Activated CD8-positive, alpha-beta memory T cell treated with anti-CD3 and anti-CD28 coated beads, Interleukin-2, amount 50 U/mL, for 1 hour (primary cell): Measurements from ENCODE around the gene JPH4.

ENCODE experiments used
- DNase-seq: peaks from one replicate; pipeline ENCODE4 v3.0.0-alpha.2; 2020; ENCODE audit errors: extremely low read depth

JPH4 gene

DNA sequence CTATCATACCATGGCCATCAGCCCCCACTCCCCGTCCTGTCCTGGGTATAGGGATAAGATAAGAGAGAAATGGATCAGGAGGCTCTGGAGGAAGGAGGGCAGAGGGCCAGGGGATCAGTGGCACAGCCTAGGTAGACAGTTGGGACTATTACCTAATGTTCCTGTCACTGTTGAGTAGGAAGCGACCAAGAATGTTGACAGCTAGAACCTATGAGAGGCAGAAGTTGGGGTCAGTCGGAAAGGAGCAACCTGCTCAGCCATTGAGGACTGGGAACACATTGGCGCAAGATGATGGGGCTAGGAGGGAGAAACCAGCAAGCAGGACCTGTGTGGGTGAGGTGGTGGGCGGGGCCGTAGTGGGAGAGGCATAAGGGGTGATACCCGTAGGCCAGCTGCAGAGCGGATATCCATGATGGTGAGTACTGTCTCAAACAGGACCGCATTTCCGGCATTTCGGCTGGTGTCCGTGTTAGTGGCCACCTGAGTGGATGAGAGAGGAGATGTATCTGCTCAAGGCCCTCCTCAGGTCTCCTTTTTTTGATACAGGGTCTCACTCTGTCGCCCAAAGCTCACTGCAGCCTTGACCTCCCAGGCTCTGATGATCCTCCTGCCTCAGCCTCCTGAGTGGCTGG is 14.3 kb downstream of the JPH4 start:
- no peak for DNase-seq

DNA sequence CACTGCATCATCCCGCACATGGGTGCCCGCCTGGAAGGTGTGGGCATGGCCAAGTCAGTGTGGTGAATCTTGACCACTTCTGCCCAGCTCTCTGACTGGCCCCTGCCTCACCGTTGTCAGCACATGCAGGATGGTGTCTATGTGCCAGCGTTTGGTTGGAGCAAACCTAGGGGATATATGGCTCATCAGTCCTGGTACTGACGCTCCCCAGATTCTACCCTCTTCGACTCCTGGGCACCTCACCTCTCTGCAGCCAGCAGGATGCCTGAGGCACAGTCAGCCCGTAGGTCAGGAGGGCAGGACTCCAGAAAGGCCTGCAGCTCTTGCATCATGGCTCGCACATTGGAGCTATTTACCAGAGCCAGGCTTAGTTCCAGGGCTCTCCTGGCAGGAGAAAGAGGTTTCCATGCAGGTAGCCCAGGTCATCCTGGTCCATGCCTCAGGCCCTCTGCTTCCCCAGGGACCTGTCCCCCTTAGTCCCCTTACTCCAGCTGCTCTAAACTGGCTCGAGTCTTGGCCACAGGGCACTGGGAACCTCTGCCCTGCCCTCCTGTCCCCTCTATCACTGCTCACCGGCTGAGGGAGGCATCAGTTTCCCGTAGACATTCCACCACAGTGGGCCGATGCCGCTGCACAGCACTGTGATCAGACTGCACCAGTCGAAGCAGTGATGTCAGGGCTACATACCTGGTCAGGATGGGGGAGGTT is 15.0 kb downstream of the JPH4 start:
- DNase-seq = no peak

DNA sequence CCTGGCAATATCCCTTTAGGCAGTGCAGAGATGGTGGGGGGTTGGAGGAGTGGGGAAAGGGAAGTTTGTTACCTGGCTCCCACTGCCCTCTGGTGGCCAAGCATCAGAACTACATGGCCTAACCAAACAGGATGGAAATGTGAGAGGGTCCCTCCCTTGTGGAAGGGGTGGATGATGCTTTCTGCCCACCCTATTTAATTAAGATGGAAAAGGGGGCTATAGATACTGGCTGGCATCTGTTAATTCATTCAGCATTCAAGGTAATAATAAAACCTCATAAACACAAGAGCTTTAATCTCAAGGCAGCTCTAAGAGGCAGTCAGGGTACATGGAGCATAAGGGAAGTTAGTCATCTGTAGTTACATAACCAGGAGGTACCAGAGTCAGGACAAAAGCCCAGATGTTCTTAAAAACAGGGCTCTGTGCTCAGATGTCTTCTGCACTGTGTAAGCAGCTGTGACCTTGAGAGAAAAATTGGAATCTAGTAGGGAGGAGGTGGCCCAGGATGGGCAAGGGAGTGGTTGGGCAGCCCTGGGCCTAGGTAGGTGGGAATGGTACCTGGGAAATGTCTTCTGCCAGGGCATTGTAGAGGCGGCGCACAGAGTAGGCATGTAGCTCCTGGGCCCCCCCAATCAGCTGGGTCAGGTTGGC is 15.6 kb downstream of the JPH4 start:
- no peak for DNase-seq

GRCh38 chr14:23561873-23562821 is 16.4 kb downstream of the JPH4 start:
- no peak for DNase-seq

GRCh38 chr14:23561259-23561658 is 17.3 kb downstream of the JPH4 start:
- DNase-seq = no peak

DNA sequence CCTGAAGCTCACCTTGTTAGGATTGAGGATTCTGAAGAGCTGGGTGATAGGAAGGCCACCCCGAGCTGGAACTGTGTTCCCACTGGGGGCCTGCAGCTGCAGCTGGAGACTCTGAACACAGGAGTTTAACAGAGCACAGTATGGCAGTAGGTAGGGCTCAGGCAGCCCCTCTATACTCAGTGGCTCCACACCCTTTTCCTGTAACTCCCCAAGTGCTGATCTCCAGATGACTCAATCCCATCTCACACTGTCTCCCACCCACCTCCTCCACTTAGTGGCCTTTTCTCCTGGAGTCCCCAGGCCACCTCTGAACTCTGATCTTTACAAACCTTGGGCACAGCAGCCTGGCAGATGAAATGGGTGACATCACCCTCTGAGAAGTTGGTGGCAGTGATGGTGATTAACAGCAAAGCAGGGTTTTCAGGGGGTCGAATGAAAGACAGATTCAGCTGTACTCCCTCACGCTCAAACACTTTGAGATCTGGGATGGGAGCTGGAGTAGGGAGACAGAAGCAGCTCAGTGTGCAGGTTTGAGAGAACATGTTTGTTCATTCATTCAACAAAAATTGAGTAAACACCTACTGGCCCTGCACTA is 18.6 kb downstream of the JPH4 start:
- no peak for DNase-seq

DNA sequence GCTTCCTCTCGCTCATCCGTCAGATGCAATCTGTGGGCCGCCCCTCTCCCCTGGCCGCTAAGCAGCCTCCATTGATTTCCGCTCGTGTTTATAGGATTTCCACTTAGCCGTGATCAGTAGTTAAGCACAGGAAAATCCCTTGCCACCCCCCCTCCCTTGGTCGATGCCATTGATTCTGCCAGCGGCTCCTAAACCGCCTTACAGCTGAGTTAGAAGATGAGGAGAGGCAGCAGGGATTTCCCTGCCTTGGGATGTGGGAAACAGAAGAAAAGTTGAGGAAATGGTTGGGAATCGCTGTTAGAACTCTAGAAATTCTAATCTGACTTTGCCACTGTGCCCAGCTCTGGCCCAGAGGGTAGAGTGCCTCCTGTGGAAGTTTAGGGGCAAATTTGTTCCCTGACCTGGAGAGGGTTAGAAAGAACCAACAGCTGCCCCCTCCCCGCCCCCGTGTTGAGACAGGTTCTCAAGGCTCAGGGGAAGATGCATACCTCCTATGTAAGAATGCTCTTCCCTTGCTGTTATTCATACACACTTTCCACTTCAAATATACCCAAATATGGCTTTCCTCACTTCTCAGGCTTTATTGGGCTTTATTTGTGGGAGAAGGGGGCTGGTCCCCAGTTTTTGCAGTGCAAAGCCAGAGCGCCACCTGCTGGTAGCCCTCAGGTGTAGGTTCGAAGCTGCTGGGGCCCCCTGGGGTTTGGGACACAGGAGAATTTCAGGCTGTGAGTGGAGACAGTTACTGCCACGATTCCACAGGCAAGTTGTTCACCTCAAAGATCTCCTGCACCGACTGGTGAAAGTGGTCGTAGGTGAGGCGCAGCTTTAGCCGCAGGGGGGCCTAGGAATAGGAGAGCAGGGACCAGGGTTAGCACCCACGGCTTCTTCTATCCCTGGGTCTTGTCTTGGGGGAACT is 19.3 kb downstream of the JPH4 start:
- peak; percentile 35 for DNase-seq

DNA sequence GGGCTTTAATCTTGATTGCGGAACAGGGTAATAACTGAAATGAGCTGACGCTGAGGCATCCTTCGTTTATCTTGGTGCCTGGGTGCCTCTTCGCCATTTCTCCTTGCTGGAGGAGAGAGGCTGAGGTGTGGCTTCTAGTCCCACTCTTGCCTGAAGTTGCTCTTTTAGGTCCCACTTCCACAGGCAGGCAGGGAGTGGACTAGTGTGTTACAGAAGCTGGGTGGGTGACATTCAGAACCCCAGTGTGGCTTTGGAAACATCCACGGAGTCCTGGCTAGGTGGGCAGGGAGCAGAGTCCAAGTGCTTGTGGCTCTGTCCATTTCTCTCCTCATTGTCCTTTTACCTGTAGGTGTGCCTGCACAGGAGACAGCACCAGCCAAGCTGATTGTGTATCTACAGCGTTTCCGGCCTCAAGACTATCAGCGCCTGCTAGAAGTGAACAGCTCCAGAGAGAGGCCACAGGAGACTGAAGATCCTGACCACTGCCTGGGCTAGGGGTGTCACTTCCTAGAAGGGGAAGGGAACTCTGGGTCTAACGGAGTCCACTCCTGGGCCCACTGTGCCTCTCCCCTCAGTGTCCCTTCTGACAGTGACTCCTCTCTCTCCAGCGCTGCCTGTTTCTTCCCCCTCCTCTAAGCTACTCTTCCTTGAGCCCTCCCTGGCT is 20.1 kb downstream of the JPH4 start:
- no peak for DNase-seq

DNA sequence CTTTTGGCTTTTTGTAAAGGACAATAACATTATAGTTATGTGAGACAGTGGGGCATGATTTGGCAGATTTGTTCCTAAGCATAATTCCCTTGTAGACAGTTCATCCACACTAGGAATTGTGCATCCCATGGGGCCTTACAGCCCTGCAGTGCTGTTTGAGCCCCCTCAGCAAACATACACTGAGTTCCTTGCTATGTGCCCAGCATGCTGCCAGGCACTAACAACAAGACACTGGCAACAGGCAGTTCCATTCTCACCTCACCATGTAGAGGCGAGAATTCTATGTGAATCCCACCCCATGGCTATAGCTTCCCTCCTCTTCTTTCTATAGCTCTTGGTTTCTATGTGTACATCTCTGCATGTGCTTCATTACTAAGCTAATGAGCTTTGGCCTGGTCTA is 20.6 kb downstream of the JPH4 start:
- no peak for DNase-seq

- DNase-seq = no peak
Measured at GRCh38 chr14:23557521-23557920, 21.1 kb downstream of the JPH4 start.

GRCh38 chr14:23556700-23557440 is 21.7 kb downstream of the JPH4 start:
- DNase-seq = no peak

DNA sequence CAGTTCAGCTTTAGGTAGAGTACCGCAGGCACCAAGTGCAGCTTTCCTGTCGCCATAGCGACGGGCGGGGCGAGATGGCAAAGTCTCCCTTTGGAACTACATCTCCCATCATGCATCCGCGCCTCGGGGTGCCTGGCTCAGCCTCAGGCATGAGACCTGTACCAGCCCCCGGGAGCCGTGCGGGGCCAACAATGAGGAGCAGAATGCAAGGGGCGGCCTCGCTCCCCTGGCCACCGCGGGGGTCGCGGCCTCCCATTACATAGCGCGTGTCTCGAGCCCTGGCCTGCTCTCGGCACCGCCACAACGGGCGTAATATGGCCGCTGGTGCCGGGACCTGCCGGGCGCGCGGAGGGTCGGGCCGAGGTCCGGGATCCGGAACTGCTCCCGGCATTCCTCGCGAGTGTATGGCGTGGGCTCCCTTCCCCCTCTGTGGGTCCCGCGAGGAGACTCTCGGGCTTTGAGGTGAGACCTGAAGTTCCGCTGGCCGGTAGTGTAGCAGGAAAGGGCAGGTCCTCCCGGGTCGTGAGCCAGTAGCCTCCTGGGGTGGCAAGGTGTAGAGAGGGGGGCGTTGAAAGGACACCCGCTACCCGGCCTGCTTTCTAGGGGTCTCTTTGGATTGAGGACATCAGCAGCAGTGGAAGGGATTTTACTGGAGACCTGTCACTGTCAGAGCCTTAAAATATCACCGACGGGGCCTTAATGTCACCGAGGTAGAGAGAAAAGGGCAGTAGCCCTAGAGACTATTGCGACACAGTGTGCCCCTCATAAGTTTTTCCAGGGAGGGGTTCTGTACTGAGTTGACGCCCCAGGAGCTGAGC is 22.5 kb downstream of the JPH4 start, which contains the start of gene THTPA:
Gene THTPA (plus strand): TSS at position 390 of the 818 bp plus-strand sequence. CDS start 487 bp downstream, outside the sequence.
- peak; percentile 82 for DNase-seq

DNA sequence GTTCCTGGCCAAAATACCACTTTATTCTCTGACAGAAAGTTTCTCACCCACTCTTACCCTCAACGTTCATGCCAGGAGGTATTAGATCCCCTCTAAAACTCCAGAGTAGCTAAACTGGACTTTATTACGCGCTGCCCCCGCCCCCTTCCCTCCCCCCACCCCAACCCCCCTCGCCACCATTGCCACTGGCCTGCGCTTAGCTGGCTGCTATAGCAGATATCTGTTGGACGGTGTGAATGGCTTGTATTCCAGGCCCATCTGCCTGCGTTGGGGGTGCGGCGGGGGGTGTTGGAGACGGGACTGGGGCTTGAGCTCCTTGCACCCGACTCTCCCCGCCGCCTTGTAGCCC is 23.1 kb downstream of the JPH4 start:
- DNase-seq = no peak

DNA sequence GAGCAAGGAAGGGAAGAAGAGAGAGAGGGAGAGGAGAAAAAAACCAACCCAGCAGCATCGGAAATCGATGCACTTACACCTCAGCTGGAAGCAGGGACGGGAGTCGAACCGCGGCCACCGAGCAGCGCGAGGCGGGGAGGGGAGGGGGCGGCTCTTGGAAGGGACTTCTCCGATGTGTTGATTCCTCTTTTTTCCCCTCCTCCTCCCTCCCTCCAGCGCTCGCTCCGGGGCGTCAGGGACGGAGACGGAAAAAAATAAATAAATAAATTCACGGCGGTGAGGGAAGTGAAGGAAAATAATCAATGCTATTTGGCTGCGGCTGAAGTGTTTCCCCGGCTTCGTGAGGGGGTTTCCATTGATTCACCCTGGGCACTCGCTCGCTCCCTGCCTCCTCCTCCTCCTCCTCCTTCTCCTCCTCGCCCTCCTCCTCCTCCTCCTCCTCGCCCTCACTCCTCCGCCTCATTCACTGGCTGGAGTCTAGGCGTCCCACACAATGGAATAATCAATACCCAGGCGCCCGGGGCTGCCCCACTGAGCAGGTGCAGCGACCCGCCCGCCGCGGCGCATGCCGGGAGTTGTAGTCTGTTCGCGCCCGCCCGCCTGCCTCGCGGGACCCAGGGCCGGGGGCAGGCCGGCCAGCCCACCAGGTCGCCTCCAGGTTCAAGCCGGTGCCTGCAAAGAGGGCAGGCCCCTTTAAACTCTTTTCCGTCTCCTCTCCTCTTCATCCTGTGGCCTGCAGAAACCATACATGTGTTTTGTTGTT is 27.1 kb downstream of the JPH4 start, which contains the start of gene ZFHX2:
Gene ZFHX2 (minus strand): TSS at position 500 of the 763 bp plus-strand sequence. CDS start 16,440 bp downstream, outside the sequence.
- DNase-seq = peak; percentile 31

GRCh38 chr14:23550812-23551265 is 27.8 kb downstream of the JPH4 start:
- DNase-seq = no peak

GRCh38 chr14:23550131-23550811 is 28.3 kb downstream of the JPH4 start:
- DNase-seq = no peak
